T-helper 2 cell treated with Interferon-gamma antibody and Interleukin-4, amounts not matched to agents 5 μg/mL and 100 μg/mL, for 36 hours (primary cell): Measurements from ENCODE around the gene GALNT2.

Experiments used
- DNase-seq: peaks from one replicate; pipeline ENCODE4 v3.0.0; 2021; ENCODE audit warnings: low spot score
- H3K27ac Mint-ChIP-seq: one replicate; pipeline ENCODE4 v1.8.0; 2021; ENCODE audit warnings: mild to moderate bottlenecking, mixed read lengths
- H3K27me3 Mint-ChIP-seq: one replicate; pipeline ENCODE4 v1.8.0; 2021; ENCODE audit warnings: low read depth, mixed read lengths
- H3K36me3 Mint-ChIP-seq: one replicate; pipeline ENCODE4 v1.8.0; 2021; ENCODE audit warnings: low read depth, mixed read lengths
- H3K4me1 Mint-ChIP-seq: one replicate; pipeline ENCODE4 v1.8.0; 2021; ENCODE audit warnings: low read depth, mixed read lengths
- H3K4me3 Mint-ChIP-seq: one replicate; pipeline ENCODE4 v1.8.0; 2022; ENCODE audit warnings: mild to moderate bottlenecking, moderate library complexity, mixed read lengths
- H3K9me3 Mint-ChIP-seq: one replicate; pipeline ENCODE4 v1.8.0; 2021; ENCODE audit warnings: mixed read lengths

GALNT2 gene

GRCh38 chr1:230248016-230248888 lies 181.2 kb downstream of the GALNT2 start:
- Mint-ChIP-seq H3K4me3 (no peak overlapping the region), H3K4me1 (peaks cover 6% of the 10 kb centered on the region), H3K27ac (no peak overlapping the region), H3K9me3 (no peaks in the 10 kb centered on the region), H3K36me3 (peaks cover 19% of the 10 kb centered on the region), H3K27me3 (no peaks in the 10 kb centered on the region)
- DNase-seq: no peak

GRCh38 chr1:230248889-230249270 lies 181.8 kb downstream of the GALNT2 start:
- no peaks in the 10 kb centered on the region for H3K9me3 Mint-ChIP-seq
- no peak overlapping the region for H3K27ac Mint-ChIP-seq
- peaks cover 22% of the 10 kb centered on the region for H3K36me3 Mint-ChIP-seq
- H3K27me3 Mint-ChIP-seq: no peaks in the 10 kb centered on the region
- no peak overlapping the region for H3K4me3 Mint-ChIP-seq
- peaks cover 6% of the 10 kb centered on the region for H3K4me1 Mint-ChIP-seq
- no peak for DNase-seq

GRCh38 chr1:230249695-230250480 lies 182.8 kb downstream of the GALNT2 start:
- no peak overlapping the region for H3K4me3 Mint-ChIP-seq
- no peaks in the 10 kb centered on the region for H3K27me3 Mint-ChIP-seq
- H3K36me3 Mint-ChIP-seq: peaks cover 22% of the 10 kb centered on the region
- no peak overlapping the region for H3K27ac Mint-ChIP-seq
- no peak for DNase-seq
- no peaks in the 10 kb centered on the region for H3K9me3 Mint-ChIP-seq
- peaks cover 6% of the 10 kb centered on the region for H3K4me1 Mint-ChIP-seq

GRCh38 chr1:230250666-230251065 lies 183.6 kb downstream of the GALNT2 start:
- H3K36me3 Mint-ChIP-seq: peaks cover 19% of the 10 kb centered on the region
- no peak for DNase-seq
- no peaks in the 10 kb centered on the region for H3K27me3 Mint-ChIP-seq
- no peak overlapping the region for H3K27ac Mint-ChIP-seq
- no peaks in the 10 kb centered on the region for H3K9me3 Mint-ChIP-seq
- no peak overlapping the region for H3K4me3 Mint-ChIP-seq
- H3K4me1 Mint-ChIP-seq: peaks cover 6% of the 10 kb centered on the region

- DNase-seq: peak; percentile 52
- Mint-ChIP-seq H3K4me3 (no peak overlapping the region), H3K4me1 (peaks cover 3% of the 10 kb centered on the region), H3K9me3 (no peaks in the 10 kb centered on the region), H3K27me3 (no peaks in the 10 kb centered on the region), H3K27ac (no peak overlapping the region), H3K36me3 (peaks cover 10% of the 10 kb centered on the region)
These were observed 184.7 kb downstream of the GALNT2 start for GRCh38 chr1:230251644-230252191.

- Mint-ChIP-seq H3K27me3 (no peaks in the 10 kb centered on the region), H3K27ac (no peak overlapping the region), H3K36me3 (peaks cover 12% of the 10 kb centered on the region), H3K4me3 (no peak overlapping the region), H3K9me3 (no peaks in the 10 kb centered on the region), H3K4me1 (peaks cover 3% of the 10 kb centered on the region)
- no peak for DNase-seq
These were observed 186.1 kb downstream of the GALNT2 start for GRCh38 chr1:230253150-230253549.

GRCh38 chr1:230254265-230254664 lies 187.2 kb downstream of the GALNT2 start:
- H3K36me3 Mint-ChIP-seq: peaks cover 14% of the 10 kb centered on the region
- peaks cover 3% of the 10 kb centered on the region for H3K4me1 Mint-ChIP-seq
- H3K9me3 Mint-ChIP-seq: no peaks in the 10 kb centered on the region
- DNase-seq: no peak
- no peaks in the 10 kb centered on the region for H3K27me3 Mint-ChIP-seq
- H3K4me3 Mint-ChIP-seq: no peak overlapping the region
- no peak overlapping the region for H3K27ac Mint-ChIP-seq

GRCh38 chr1:230255116-230255515 lies 188.1 kb downstream of the GALNT2 start:
- no peak for DNase-seq
- Mint-ChIP-seq H3K9me3 (no peaks in the 10 kb centered on the region), H3K4me1 (peaks cover 3% of the 10 kb centered on the region), H3K36me3 (peaks cover 17% of the 10 kb centered on the region), H3K27me3 (no peaks in the 10 kb centered on the region), H3K27ac (no peak overlapping the region), H3K4me3 (no peak overlapping the region)

GRCh38 chr1:230255991-230256390 lies 189.0 kb downstream of the GALNT2 start:
- Mint-ChIP-seq H3K27ac (no peak overlapping the region), H3K4me1 (peaks cover 2% of the 10 kb centered on the region), H3K4me3 (no peak overlapping the region), H3K36me3 (peaks cover 15% of the 10 kb centered on the region), H3K27me3 (no peaks in the 10 kb centered on the region), H3K9me3 (no peaks in the 10 kb centered on the region)
- DNase-seq: no peak

GRCh38 chr1:230256896-230257295 lies 189.9 kb downstream of the GALNT2 start:
- Mint-ChIP-seq H3K27ac (no peak overlapping the region), H3K9me3 (no peaks in the 10 kb centered on the region), H3K27me3 (no peaks in the 10 kb centered on the region), H3K4me3 (no peak overlapping the region), H3K36me3 (peaks cover 12% of the 10 kb centered on the region), H3K4me1 (no peaks in the 10 kb centered on the region)
- DNase-seq: no peak

GRCh38 chr1:230259621-230260020 lies 192.6 kb downstream of the GALNT2 start:
- no peak overlapping the region for H3K27ac Mint-ChIP-seq
- no peaks in the 10 kb centered on the region for H3K27me3 Mint-ChIP-seq

GRCh38 chr1:230260831-230261230 lies 193.8 kb downstream of the GALNT2 start:
- Mint-ChIP-seq H3K4me3 (no peak overlapping the region), H3K27me3 (no peaks in the 10 kb centered on the region), H3K4me1 (no peaks in the 10 kb centered on the region), H3K36me3 (peaks cover 20% of the 10 kb centered on the region), H3K9me3 (no peaks in the 10 kb centered on the region), H3K27ac (no peak overlapping the region)
- no peak for DNase-seq

More at GRCh38 chr1:230259621-230260020, 192.6 kb downstream of the GALNT2 start:
- Mint-ChIP-seq H3K4me3 (no peak overlapping the region), H3K9me3 (no peaks in the 10 kb centered on the region), H3K36me3 (peaks cover 16% of the 10 kb centered on the region), H3K4me1 (no peaks in the 10 kb centered on the region)
- DNase-seq: no peak

GRCh38 chr1:230261928-230262650 lies 195.1 kb downstream of the GALNT2 start:
- H3K9me3 Mint-ChIP-seq: no peaks in the 10 kb centered on the region
- DNase-seq: no peak
- no peaks in the 10 kb centered on the region for H3K27me3 Mint-ChIP-seq
- no peak overlapping the region for H3K4me3 Mint-ChIP-seq
- H3K36me3 Mint-ChIP-seq: peaks cover 20% of the 10 kb centered on the region
- H3K27ac Mint-ChIP-seq: no peak overlapping the region
- no peaks in the 10 kb centered on the region for H3K4me1 Mint-ChIP-seq
